WERI-Rb-1 (cell line): ENCODE measurements around the gene UBQLN1.

Experiments
- DNase-seq: peaks from one replicate; pipeline ENCODE4 v3.0.0-alpha.2; 2020
- H3K27ac ChIP-seq: fragments of 250-450 bp; sonication (Bioruptor Pico); 2 replicates; pipeline ENCODE4 v1.5.1; 2020; ENCODE audit warnings: mild to moderate bottlenecking, moderate library complexity
- H3K27me3 ChIP-seq: fragments of 250-450 bp; sonication (Bioruptor Pico); 2 replicates; pipeline ENCODE4 v1.5.1; 2021; ENCODE audit warnings: mild to moderate bottlenecking, low read depth, moderate library complexity; ENCODE audit not compliant: insufficient read depth, severe bottlenecking
- H3K36me3 ChIP-seq: fragments of 250-450 bp; sonication (Bioruptor Pico); 2 replicates; pipeline ENCODE4 v1.5.1; 2020; ENCODE audit warnings: mild to moderate bottlenecking, moderate library complexity
- H3K4me3 ChIP-seq: 2 replicates; pipeline ENCODE4 v1.5.1; 2011; ENCODE audit warnings: low read depth, mild to moderate bottlenecking, control low read depth, low read length
- H3K9me3 ChIP-seq: fragments of 250-450 bp; sonication (Bioruptor Pico); 2 replicates; pipeline ENCODE4 v1.5.1; 2021; ENCODE audit warnings: mild to moderate bottlenecking, moderate library complexity; ENCODE audit not compliant: severe bottlenecking
- CTCF ChIP-seq: IDR thresholded peaks from 2 replicates; pipeline ENCODE4 v1.5.1; 2011; ENCODE audit warnings: low read depth, mild to moderate bottlenecking, control low read depth, inconsistent platforms, low read length

UBQLN1 gene

GRCh38 chr9:83699615-83700014 is 8.1 kb downstream of the UBQLN1 start:
- Histone ChIP-seq H3K36me3 (peaks cover 4% of the 10 kb centered on the region; the same call in 1 of the 2 replicates), H3K4me3 (no peak overlapping the region), H3K27ac (no peak overlapping the region), H3K9me3 (no peaks in the 10 kb centered on the region), H3K27me3 (no peaks in the 10 kb centered on the region)
- no peak for DNase-seq
- TF ChIP-seq CTCF, result no peak

- H3K27me3 ChIP-seq, result no peaks in the 10 kb centered on the region
- H3K9me3 ChIP-seq, result no peaks in the 10 kb centered on the region
- no peak overlapping the region for H3K27ac ChIP-seq
- peaks cover 4% of the 10 kb centered on the region; the same call in 1 of the 2 replicates for H3K36me3 ChIP-seq
- DNase-seq, result no peak
- no peak overlapping the region for H3K4me3 ChIP-seq
- TF ChIP-seq CTCF, result no peak
Measured at GRCh38 chr9:83698976-83699585, 8.7 kb downstream of the UBQLN1 start.

- no peak overlapping the region for H3K4me3 ChIP-seq
- no peak for TF ChIP-seq CTCF
- H3K27me3 ChIP-seq, result no peaks in the 10 kb centered on the region
- H3K36me3 ChIP-seq, result no peaks in the 10 kb centered on the region; the same call in 1 of the 2 replicates
- H3K27ac ChIP-seq, result no peak overlapping the region
- H3K9me3 ChIP-seq, result no peaks in the 10 kb centered on the region
- DNase-seq, result no peak
Measured at GRCh38 chr9:83691492-83691891, 16.3 kb downstream of the UBQLN1 start.

GRCh38 chr9:83688921-83689320 is 18.8 kb downstream of the UBQLN1 start:
- no peak for TF ChIP-seq CTCF
- Histone ChIP-seq H3K27ac (no peak overlapping the region), H3K36me3 (peaks cover 3% of the 10 kb centered on the region), H3K4me3 (no peak overlapping the region), H3K9me3 (no peaks in the 10 kb centered on the region), H3K27me3 (no peaks in the 10 kb centered on the region)
- DNase-seq, result no peak

GRCh38 chr9:83681490-83681889 is 26.3 kb downstream of the UBQLN1 start:
- no peak overlapping the region for H3K4me3 ChIP-seq
- H3K27ac ChIP-seq, result no peak overlapping the region
- peaks cover 61% of the 10 kb centered on the region for H3K36me3 ChIP-seq
- no peaks in the 10 kb centered on the region for H3K27me3 ChIP-seq
- no peak for TF ChIP-seq CTCF
- no peaks in the 10 kb centered on the region for H3K9me3 ChIP-seq
- no peak for DNase-seq

- Histone ChIP-seq H3K4me3 (no peak overlapping the region), H3K9me3 (no peaks in the 10 kb centered on the region), H3K27ac (no peak overlapping the region), H3K27me3 (no peaks in the 10 kb centered on the region), H3K36me3 (peaks cover 69% of the 10 kb centered on the region)
- no peak for TF ChIP-seq CTCF
- DNase-seq, result no peak
Measured at GRCh38 chr9:83680233-83680632, 27.5 kb downstream of the UBQLN1 start.
